ENCODE results near the gene CTDSPL2. TPM values are rescaled to one million over a fixed set of nuclear protein-coding genes. Genes with fewer than 3 reads are reported as not detected.
"Not testable (repeated sequence)": the region's sequence is repeated elsewhere in the genome, so short reads cannot be mapped to it uniquely, and the experiment has no call there.

The CTDSPL2 gene
- total RNA-seq, 2 donors from 2014 or later = 73.4 to 78.6 TPM

DNA sequence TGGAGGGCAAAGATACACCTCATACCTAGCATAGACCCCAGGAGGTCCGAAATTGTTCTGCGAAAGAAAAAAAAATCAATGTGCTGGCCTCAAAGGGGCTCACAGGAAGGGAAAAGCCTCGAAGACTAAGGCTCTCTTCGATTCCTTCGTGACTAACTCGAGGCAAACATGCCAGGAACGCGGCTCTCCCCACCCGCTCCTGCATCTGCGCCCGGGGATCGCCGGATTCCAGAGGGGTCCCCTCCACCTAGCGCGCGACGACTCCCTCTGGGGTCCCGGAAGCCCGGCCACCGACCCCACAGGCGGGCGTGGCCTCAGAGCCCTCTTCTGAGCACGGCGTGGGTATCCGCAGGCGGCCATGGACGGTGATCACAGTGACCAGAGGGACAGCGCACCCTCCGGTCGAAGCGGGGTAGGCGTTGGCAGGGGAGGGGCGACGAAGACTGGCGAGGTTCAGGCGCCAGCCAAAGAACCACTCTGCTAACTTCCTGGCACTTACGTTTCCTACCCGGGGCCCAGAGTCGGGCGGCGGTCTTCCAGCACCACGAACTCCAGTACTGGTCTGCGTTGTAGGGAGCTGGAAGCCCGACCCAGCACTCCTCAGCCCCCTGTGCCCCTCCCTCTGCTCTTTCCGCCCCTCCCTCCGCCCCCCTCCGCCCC, 109.0 kb downstream of the CTDSPL2 start:
- Mint-ChIP-seq H3K4me3 (peak overlapping the region; percentile 95), H3K27me3 (no peaks in the 10 kb centered on the region), H3K4me1 (peaks cover 29% of the 10 kb centered on the region), H3K36me3 (ENCODE audit: low read depth) (peaks cover 3% of the 10 kb centered on the region), H3K27ac (peak overlapping the region; percentile 93)
- H3K9me3 ChIP-seq (ENCODE audit: control insufficient read depth, low read length, poor library complexity, severe bottlenecking) = no peaks in the 10 kb centered on the region
- peak; percentile 63 for ATAC-seq
- DNase-seq = no peak

DNA sequence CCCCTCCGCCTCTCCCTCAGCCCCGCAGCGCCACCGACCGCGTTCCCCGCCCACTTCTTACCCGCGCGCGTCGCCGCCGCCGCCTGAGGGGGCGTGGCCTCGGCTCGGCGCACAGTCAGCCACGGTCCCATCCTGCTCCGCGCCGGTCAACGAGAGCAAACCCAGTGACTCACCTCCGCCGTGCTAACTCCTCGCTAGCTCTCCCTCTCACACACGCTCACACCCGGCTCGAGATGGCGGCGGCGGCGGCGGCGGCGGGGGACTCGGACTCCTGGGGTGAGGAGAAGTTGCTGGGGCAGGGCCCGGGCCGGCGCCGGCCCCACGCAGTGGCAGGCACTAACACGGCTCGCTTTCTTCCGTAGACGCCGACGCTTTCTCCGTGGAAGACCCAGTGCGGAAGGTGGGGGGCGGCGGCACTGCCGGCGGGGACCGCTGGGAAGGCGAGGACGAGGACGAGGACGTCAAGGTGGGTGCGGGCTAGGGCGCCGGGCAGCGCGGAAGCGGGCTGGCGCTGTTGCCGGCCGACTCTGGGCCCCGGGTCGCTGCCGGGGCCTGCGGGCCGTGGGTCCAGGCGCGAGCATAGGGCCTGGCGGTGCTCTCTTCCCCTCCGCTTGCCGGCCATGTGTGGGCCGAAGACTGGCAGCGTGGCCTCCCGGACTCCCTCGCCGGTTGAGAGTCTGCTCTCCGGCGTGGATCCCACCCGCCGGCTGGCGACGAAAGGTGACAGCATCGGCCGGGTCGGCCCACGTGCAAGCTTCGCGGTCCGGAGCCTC, 109.7 kb downstream of the CTDSPL2 start, which contains the start of gene EIF3J:
EIF3J (plus strand) TSS at position 186 of the 773 bp plus-strand sequence; CDS start at position 234, 48 bp downstream.
- Mint-ChIP-seq H3K36me3 (ENCODE audit: low read depth) (peaks cover 3% of the 10 kb centered on the region), H3K4me3 (peak within 1 kb of the TSS; percentile 95), H3K27me3 (no peaks in the 10 kb centered on the region), H3K4me1 (peaks cover 29% of the 10 kb centered on the region), H3K27ac (peak within 1 kb of the TSS; percentile 93)
- no peaks in the 10 kb centered on the region for H3K9me3 ChIP-seq (ENCODE audit: control insufficient read depth, low read length, poor library complexity, severe bottlenecking)
- ATAC-seq (peak; percentile 92), DNase-seq (peak; percentile 93 to 96 (median 94))

DNA sequence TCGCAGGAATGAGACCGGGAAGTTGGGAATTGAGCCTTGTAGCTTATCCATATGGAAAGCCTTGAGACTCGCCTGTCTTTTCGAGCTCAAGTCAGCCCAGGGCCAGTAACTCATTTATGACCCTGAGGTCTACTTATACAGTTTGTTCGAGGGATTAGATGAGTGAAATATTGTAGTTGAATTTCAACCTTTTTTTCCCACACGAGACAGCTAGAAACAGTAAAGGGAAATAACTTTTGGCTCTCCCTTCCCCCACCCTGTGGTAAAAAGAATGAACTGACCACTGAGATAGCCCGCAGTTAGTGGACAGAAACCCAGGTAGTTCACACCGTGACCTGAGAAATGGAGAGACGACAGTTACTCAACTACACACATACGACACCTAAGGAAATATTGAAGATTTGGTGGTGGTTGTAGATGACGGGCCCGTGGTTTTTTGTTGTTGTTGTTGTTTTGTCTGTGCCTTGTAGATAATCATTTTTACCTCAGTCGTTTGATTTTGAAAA, 110.4 kb downstream of the CTDSPL2 start:
- DNase-seq = no peak
- peak overlapping the region; percentile 93 for H3K27ac Mint-ChIP-seq
- no peaks in the 10 kb centered on the region for H3K27me3 Mint-ChIP-seq
- no peaks in the 10 kb centered on the region for H3K9me3 ChIP-seq (ENCODE audit: control insufficient read depth, low read length, poor library complexity, severe bottlenecking)
- ATAC-seq = no peak
- H3K4me3 Mint-ChIP-seq = peak overlapping the region; percentile 95
- H3K4me1 Mint-ChIP-seq = peaks cover 32% of the 10 kb centered on the region
- peaks cover 3% of the 10 kb centered on the region for H3K36me3 Mint-ChIP-seq (ENCODE audit: low read depth)

DNA sequence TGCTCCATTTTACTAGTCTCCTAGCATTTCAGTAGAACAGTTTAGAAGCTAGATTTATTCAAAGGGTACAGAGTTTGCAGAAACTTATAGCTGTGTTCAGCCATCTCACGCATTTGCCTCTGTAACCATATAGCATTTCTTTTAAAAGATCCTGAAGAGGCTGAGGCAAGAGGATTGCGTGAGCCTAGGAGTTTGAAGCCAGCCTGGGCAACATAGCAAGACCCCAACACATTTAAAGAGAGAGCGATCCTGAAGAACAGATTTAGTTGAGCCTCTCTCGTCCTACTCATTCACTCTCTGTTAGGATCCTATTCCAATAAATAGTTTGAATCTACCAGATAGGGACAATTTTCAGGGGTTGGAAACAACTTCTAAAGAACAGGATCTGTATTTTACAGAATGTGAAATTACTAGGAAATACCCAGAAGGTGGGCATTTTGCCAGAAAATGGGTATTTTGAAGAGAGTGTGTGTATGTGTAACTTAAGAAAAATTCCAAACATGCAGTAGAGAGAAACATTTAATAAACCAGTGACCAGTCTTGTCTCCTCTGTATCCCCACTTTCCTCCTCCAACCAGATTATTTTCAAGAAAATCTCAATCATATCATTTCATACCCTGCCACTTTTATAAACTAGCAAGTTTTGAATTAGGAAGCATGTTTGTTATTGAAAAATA, 114.0 kb downstream of the CTDSPL2 start:
- peak overlapping the region; percentile 49 for H3K27ac Mint-ChIP-seq
- peaks cover 39% of the 10 kb centered on the region for H3K4me1 Mint-ChIP-seq
- H3K4me3 Mint-ChIP-seq = peak overlapping the region; percentile 50
- H3K36me3 Mint-ChIP-seq (ENCODE audit: low read depth) = peaks cover 6% of the 10 kb centered on the region
- ATAC-seq (no peak), DNase-seq (no peak)
- H3K27me3 Mint-ChIP-seq = no peaks in the 10 kb centered on the region
- no peaks in the 10 kb centered on the region for H3K9me3 ChIP-seq (ENCODE audit: control insufficient read depth, low read length, poor library complexity, severe bottlenecking)

DNA sequence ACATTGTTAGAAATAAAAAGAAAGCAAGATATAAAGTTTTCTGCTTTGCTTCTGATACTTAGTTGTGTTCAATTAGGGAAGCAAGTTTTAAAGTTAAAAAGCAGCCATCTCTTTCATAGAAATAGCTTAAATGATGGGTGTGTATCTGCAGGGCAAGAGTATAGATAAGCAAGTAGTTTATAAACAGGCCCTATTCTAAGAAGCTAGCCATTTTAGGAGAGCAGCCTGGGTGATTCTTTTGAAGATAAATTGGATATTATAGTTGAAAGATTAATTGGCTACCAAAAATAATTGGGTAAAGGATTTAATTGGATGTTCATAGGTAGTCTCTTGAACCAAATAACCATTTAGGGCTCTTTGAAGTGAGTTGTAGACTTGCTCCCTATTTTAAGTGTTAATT, 115.2 kb downstream of the CTDSPL2 start:
- H3K27ac Mint-ChIP-seq = peak overlapping the region; percentile 79

DNA sequence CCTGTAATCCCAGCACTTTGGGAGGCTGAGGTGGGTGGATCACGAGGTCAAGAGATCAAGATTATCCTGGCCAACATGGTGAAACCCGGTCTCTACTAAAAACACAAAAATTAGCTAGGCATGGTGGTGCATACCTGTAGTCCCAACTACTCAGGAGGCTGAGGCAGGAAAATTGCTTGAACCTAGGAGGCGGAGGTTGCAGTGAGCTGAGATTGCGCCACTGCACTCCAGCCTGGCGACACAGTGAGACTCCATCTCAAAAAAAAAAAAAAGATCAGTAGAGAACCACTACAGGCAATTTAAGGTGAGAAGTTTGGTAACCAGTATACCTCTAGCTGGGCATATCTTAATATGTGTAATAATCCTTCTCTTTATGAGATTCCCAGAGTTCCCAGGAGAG, 117.3 kb downstream of the CTDSPL2 start:
- not testable (repeated sequence) for H3K27ac Mint-ChIP-seq; H3K9me3 ChIP-seq (ENCODE audit: control insufficient read depth, low read length, poor library complexity, severe bottlenecking); H3K4me3 Mint-ChIP-seq; DNase-seq; H3K27me3 Mint-ChIP-seq; ATAC-seq; H3K36me3 Mint-ChIP-seq (ENCODE audit: low read depth)
- H3K4me1 Mint-ChIP-seq = peaks cover 38% of the 10 kb centered on the region

More for the DNA sequence above, 115.2 kb downstream of the CTDSPL2 start:
- Mint-ChIP-seq H3K4me1 (peaks cover 43% of the 10 kb centered on the region), H3K27me3 (no peaks in the 10 kb centered on the region), H3K4me3 (no peak overlapping the region), H3K36me3 (ENCODE audit: low read depth) (peaks cover 3% of the 10 kb centered on the region)
- H3K9me3 ChIP-seq (ENCODE audit: control insufficient read depth, low read length, poor library complexity, severe bottlenecking) = no peaks in the 10 kb centered on the region
- ATAC-seq (no peak), DNase-seq (no peak)

DNA sequence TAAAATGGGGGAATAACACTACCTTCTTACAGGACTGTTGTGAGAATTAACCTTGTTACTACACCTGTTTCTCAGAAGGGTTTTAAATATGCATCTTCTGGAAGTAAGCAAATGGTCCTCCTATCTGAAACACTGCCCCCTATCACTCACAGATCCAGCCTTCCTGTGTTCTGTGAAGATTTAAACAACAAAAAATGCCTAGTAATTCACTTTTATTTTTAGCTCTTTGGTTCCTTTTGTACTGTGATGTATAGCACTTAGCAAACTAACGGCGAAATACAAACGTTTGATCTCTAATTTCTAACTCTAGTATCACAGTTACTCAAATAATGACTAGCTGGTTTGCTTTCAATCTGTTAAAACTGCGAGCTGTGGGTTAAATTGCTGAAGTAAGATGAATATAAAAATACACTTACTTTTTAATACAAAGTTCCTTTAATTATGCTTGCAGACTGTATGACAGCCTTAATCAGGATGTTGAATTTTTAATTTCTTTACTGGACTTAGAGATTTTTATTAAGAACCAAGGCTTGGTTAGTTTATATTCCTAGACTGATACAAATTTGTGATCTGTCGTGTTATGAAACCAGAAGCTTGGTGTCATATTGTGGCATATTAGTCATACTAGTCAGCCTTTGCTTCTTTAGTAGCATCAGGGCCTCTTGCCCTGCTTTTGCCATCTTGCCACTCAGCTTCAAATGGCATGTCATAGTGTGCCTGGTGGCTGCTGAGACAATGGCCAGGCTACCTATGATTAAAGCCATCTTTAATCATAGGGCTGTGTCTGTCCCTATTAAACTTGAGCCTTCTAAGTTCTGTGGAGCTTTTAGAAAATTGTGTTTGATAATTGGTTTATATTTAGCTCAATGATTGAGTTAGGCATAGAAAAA, 118.7 kb downstream of the CTDSPL2 start:
- H3K27me3 Mint-ChIP-seq = no peaks in the 10 kb centered on the region
- peak overlapping the region; percentile 41 for H3K4me3 Mint-ChIP-seq
- H3K27ac Mint-ChIP-seq = peak overlapping the region; percentile 76
- peaks cover 3% of the 10 kb centered on the region for H3K36me3 Mint-ChIP-seq (ENCODE audit: low read depth)
- ATAC-seq (peak; percentile 70), DNase-seq (no peak)
- H3K9me3 ChIP-seq (ENCODE audit: control insufficient read depth, low read length, poor library complexity, severe bottlenecking) = no peaks in the 10 kb centered on the region
- H3K4me1 Mint-ChIP-seq = peaks cover 39% of the 10 kb centered on the region

DNA sequence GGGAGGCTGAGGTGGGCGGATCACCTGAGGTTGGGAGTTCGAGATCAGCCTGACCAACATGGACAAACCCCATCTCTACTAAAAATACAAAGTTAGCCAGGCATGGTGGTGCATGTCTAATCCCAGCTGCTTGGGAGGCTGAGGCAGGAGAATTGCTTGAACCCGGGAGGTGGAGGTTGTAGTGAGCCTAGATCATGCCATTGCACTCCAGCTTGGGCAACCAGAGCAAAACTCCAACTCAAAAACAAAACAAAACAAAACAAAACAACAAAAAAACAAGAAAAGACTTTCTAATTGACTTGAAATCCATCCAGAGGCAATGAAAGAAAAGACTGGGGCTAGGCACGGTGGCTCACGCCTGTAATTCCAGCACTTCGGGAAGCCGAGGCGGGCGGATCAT, 121.7 kb downstream of the CTDSPL2 start:
- not testable (repeated sequence) for ATAC-seq; H3K27me3 Mint-ChIP-seq; DNase-seq; H3K9me3 ChIP-seq (ENCODE audit: control insufficient read depth, low read length, poor library complexity, severe bottlenecking); H3K36me3 Mint-ChIP-seq (ENCODE audit: low read depth)
- Mint-ChIP-seq H3K27ac (peak overlapping the region; percentile 69), H3K4me1 (peaks cover 25% of the 10 kb centered on the region), H3K4me3 (peak overlapping the region; percentile 66)

DNA sequence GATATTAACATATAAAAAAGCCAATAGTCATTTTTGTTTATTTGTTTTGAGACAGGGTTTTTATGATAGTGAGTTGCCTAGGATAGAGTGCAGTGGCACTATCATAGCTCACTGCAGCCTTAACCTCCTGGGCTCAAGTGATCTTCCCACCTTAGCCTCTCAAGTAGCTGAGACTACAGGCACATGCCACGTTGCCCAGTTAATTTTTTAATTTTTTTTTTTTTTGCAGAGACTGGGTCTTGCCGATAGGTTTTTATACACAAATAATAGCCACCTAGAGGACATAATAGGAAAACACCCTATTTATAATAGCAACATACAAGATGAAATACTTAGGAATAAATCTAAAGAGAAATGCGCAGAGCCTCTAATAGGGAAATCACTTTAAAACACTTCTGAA, 122.8 kb downstream of the CTDSPL2 start:
- no peaks in the 10 kb centered on the region for H3K36me3 Mint-ChIP-seq (ENCODE audit: low read depth)
- H3K27ac Mint-ChIP-seq = peak overlapping the region; percentile 69

DNA sequence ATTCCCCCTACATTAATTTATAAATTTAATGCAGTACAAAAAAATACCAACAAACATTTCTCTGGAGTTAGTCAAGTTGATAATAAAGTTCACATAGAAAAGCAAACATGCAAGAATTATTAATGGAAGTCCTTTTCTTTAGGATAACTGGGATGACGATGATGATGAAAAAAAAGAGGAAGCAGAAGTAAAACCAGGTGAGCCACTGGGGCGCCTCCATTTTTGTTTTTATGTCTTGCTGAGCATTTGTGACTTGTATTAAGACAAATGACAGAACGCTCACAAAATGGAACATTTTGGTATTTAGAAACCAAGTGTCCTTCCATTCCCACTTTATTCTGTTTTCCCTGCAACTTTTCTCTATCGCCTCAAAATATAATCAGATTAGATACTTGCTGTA, 123.3 kb downstream of the CTDSPL2 start:
- Mint-ChIP-seq H3K4me3 (no peak overlapping the region), H3K4me1 (peaks cover 34% of the 10 kb centered on the region), H3K27ac (peak overlapping the region; percentile 69), H3K36me3 (ENCODE audit: low read depth) (no peaks in the 10 kb centered on the region), H3K27me3 (no peaks in the 10 kb centered on the region)
- ATAC-seq (no peak), DNase-seq (no peak)
- H3K9me3 ChIP-seq (ENCODE audit: control insufficient read depth, low read length, poor library complexity, severe bottlenecking) = no peaks in the 10 kb centered on the region

More for the DNA sequence above, 122.8 kb downstream of the CTDSPL2 start:
- no peaks in the 10 kb centered on the region for H3K9me3 ChIP-seq (ENCODE audit: control insufficient read depth, low read length, poor library complexity, severe bottlenecking)
- Mint-ChIP-seq H3K4me3 (no peak overlapping the region), H3K27me3 (no peaks in the 10 kb centered on the region), H3K4me1 (peaks cover 30% of the 10 kb centered on the region)
- ATAC-seq (peak; percentile 60), DNase-seq (no peak)

DNA sequence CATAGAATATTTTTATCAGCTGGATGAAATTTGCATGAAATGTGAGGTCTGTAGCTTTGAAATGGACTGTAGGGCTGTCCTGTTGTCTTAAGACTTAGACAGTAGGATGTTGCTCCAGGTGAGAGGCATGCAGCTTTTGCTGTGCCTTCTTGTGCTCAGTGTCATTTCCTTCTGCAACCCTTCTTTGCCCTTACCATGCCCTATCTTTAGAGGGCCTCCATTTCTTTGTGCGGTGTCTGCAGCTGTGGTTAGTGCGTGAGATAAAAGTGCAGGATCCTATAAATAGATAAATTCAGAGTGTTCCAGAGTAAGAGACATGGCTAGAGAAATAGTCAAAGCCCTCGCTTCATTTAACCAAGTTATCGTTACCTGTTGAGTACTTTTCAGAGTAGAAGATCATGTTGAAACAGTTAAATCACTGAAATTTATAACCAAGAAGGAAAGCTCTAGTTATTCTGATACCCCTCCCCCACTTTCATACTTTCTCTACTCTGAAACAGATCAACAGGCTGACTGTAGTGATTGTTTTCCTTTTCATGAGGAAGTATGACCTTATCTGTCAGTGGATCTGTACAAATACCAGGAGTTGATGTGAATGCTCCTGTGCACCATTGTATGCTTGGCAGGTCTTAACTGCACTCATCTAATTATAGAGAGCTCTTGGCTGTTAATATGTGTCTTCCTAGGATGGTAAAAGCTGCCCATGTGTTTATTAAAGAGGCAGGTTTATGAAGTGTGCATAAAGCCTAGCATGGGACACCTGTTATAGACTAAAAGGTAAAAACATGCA, 127.7 kb downstream of the CTDSPL2 start:
- peaks cover 26% of the 10 kb centered on the region for H3K4me1 Mint-ChIP-seq
- DNase-seq (no peak), ATAC-seq (peak; percentile 39)
- peak overlapping the region; percentile 77 for H3K27ac Mint-ChIP-seq
- peak overlapping the region; percentile 21 for H3K4me3 Mint-ChIP-seq
- H3K36me3 Mint-ChIP-seq (ENCODE audit: low read depth) = peaks cover 8% of the 10 kb centered on the region
- H3K9me3 ChIP-seq (ENCODE audit: control insufficient read depth, low read length, poor library complexity, severe bottlenecking) = no peaks in the 10 kb centered on the region
- no peaks in the 10 kb centered on the region for H3K27me3 Mint-ChIP-seq

DNA sequence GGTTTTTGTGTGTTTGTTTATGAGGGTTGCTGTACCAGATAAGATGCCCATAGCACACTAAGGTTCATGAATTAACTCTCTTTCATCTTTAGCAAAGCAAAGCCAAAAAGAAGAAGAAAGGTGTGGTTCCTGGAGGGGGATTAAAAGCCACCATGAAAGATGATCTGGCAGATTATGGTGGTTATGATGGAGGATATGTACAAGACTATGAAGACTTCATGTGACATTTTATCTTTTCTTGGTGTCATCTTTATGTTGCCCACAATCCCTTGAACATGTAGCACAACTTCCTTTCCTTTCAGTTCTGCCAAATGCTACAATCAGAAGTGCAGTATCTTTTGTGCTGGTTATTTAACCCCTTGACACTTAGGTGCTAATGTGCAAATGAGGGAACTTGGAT, 133.5 kb downstream of the CTDSPL2 start:
- Mint-ChIP-seq H3K4me1 (peaks cover 19% of the 10 kb centered on the region), H3K36me3 (ENCODE audit: low read depth) (peaks cover 11% of the 10 kb centered on the region), H3K27ac (peak overlapping the region; percentile 4)
- DNase-seq; H3K27me3 Mint-ChIP-seq; H3K4me3 Mint-ChIP-seq; H3K9me3 ChIP-seq (ENCODE audit: control insufficient read depth, low read length, poor library complexity, severe bottlenecking): not testable (repeated sequence)
- peak; percentile 70 for ATAC-seq

Measured in T-helper 17 cell (primary cell).